Lung (tissue), 12 donors: ENCODE results near the gene SASH1. TPM values are rescaled to one million over a fixed set of nuclear protein-coding genes. Genes with fewer than 3 reads are reported as not detected.

ENCODE experiments used
- ATAC-seq: fragments of 200-7000 bp; cut with Tn5 transposase; one replicate; pipeline ENCODE4 v1.9.1; 2020; ENCODE audit warnings: moderate number of reproducible peaks; ENCODE audit not compliant: insufficient read depth, low FRiP score
- DNase-seq, 3 donors: peaks; one replicate each; pipeline ENCODE4 v3.0.0-alpha.2; 2013 to 2017
- H3K27ac ChIP-seq, 2 donors: one replicate each; pipeline ENCODE4 v1.5.1; 2013; ENCODE audit warnings: mild to moderate bottlenecking in 2 of 2, moderate library complexity in 2 of 2, control low read depth in 1 of 2, inconsistent platforms in 1 of 2, low read depth in 1 of 2, low read length in 1 of 2
- H3K27me3 ChIP-seq, 3 donors: one replicate each; pipeline ENCODE4 v1.5.1; 2013; ENCODE audit warnings: low read length in 2 of 3; ENCODE audit not compliant: control insufficient read depth in 3 of 3, insufficient read depth in 3 of 3
- H3K36me3 ChIP-seq, 4 donors: one replicate each; pipeline ENCODE4 v1.5.1; 2013; ENCODE audit warnings: low read length in 4 of 4, mild to moderate bottlenecking in 1 of 4, moderate library complexity in 1 of 4; ENCODE audit not compliant: control insufficient read depth in 4 of 4, insufficient read depth in 4 of 4
- H3K4me1 ChIP-seq, 5 donors: one replicate each; pipeline ENCODE4 v1.5.1; 2013; ENCODE audit warnings: low read length in 5 of 5, mild to moderate bottlenecking in 2 of 5, moderate library complexity in 1 of 5; ENCODE audit not compliant: control insufficient read depth in 5 of 5, insufficient read depth in 5 of 5
- H3K4me3 ChIP-seq: one replicate; pipeline ENCODE4 v1.5.1; 2013; ENCODE audit warnings: mild to moderate bottlenecking, control low read depth, moderate library complexity
- H3K9ac ChIP-seq, 2 donors: one replicate each; pipeline ENCODE4 v1.5.1; 2013; ENCODE audit warnings: low read length in 2 of 2, control low read depth in 1 of 2; ENCODE audit not compliant: insufficient read depth in 1 of 2
- H3K9me3 ChIP-seq, 4 donors: one replicate each; pipeline ENCODE4 v1.5.1; 2013; ENCODE audit warnings: low read length in 3 of 4, mild to moderate bottlenecking in 1 of 4, moderate library complexity in 1 of 4; ENCODE audit not compliant: control insufficient read depth in 4 of 4, insufficient read depth in 3 of 4
- CTCF ChIP-seq: IDR thresholded peaks from 2 replicates; pipeline ENCODE4 v1.5.1; 2012; ENCODE audit warnings: mild to moderate bottlenecking; ENCODE audit errors: control extremely low read depth, extremely low read depth
- WGBS, 2 donors: extraction: QIAGEN DNeasy Blood & Tissue Kit; methylation state at CpG; one replicate each; pipeline ENCODE4 v1.1.7; 2013; 5-methylcytosine and 5-hydroxymethylcytosine counted together
- polyA plus RNA-seq, 2 donors: library from polyadenylated mRNA; stranded (reverse); fragments of 200-250 nt; gene quantifications; one replicate each; pipeline ENCODE4 v1.2.1, GENCODE V29; 2013
- total RNA-seq, 2 donors: library from RNA; depleted of rRNA in 1 of 2; stranded (reverse); fragments of >200 nt in 1 of 2; gene quantifications; one replicate each; pipeline ENCODE4 v1.2.1, GENCODE V29; 2014 to 2021
- donor health status: control.
- donor health status: control.
- donor health status: Bipolar disorder and iron deficiency.
- donor health status: healthy.
- donor health status: DM: yes; HTN: yes; CAD: no.

The SASH1 gene
- total and polyA plus RNA-seq, 4 donors = 18.8 to 114 (median 42.2) TPM

GRCh38 chr6:148566664-148567350 lies 224.2 kb downstream of the SASH1 start:
- Histone ChIP-seq H3K27ac (no peak overlapping the region), H3K9ac (no peak overlapping the region), H3K4me3 (no peak overlapping the region), H3K4me1 (no peaks in the 10 kb centered on the region), H3K27me3 (peaks cover 0 to 4% (median 0%) of the 10 kb centered on the region in 3 donors), H3K36me3 (no peaks in the 10 kb centered on the region), H3K9me3 (peaks cover 0 to 5% (median 1%) of the 10 kb centered on the region in 4 donors)
- DNase-seq (no peak), ATAC-seq (no peak)
- 62 to 77% methylated on average over 3 of the region's 3 CpGs for WGBS, 2 donors
- TF ChIP-seq CTCF = no peak

DNA sequence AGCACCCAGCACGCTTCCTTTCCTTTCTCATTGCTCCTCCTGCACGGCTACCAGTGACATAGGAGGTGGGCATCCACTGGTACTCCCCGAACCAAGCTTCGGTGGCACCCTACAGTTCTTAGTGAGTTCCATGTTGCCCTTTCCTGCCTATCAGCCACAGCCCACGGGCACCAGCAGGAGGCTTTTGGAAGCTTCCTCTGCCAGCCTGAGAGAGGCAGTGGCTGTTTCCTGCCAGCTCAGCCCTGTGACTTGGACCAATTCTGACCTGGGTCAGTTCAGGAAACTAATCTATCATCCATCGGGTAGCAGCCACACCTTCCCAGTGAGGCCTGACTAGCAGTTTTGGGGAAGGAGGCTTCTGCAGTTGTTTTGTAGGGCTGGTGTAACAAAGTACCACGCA lies 227.8 kb downstream of the SASH1 start:
- H3K27ac ChIP-seq = no peak overlapping the region
- ATAC-seq (no peak), DNase-seq (no peak)
- no peak for TF ChIP-seq CTCF
- no peak overlapping the region for H3K9ac ChIP-seq
- H3K36me3 ChIP-seq = no peaks in the 10 kb centered on the region
- H3K27me3 ChIP-seq = peaks cover 0 to 2% (median 0%) of the 10 kb centered on the region in 3 donors
- H3K9me3 ChIP-seq = peaks cover 0 to 3% (median 1%) of the 10 kb centered on the region in 4 donors
- no peak overlapping the region for H3K4me3 ChIP-seq
- H3K4me1 ChIP-seq = no peaks in the 10 kb centered on the region
- WGBS, 2 donors = 52 to 56% methylated on average over 7 of the region's 7 CpGs

DNA sequence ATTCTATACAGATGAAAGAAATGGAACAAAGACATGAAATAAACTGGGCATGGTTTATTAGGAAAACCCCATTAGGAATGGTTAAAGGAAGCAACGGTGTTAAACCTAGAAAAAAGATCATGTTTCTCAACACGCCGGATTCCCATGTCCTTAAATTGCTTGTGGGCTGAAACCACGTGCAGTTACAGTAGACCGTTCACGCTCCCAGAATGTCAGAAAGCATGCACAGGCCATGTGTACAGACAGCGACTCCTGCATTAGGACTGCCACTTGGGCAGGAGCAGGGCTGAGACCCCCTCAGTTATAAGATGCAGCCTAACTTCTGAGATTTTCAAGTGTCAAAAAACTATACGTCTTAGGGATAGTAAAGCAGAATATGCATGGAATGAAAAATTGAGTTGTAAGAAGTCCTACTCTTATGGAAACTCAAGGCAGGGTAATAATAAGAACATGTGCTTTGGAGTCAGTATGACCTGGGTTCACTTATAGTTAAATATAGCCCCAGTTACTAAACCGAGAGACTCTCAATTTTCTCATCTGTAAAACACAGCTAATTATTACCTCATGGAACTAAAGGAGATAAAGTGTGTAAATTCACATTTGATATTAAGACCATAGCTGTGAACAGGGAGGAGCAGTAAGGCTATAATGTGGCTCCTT lies 230.2 kb downstream of the SASH1 start:
- Histone ChIP-seq H3K27me3 (no peaks in the 10 kb centered on the region), H3K36me3 (no peaks in the 10 kb centered on the region), H3K9me3 (peaks cover 0 to 3% (median 1%) of the 10 kb centered on the region in 4 donors), H3K4me3 (no peak overlapping the region), H3K9ac (no peak overlapping the region), H3K4me1 (no peaks in the 10 kb centered on the region), H3K27ac (no peak overlapping the region)
- WGBS, 2 donors = 84 to 86% methylated on average over 9 of the region's 9 CpGs
- DNase-seq = no peak
- ATAC-seq = no peak
- no peak for TF ChIP-seq CTCF
